GM23338 (cell line): ENCODE measurements around the gene MPV17. TPM values are rescaled to one million over a fixed set of nuclear protein-coding genes. Genes with fewer than 3 reads are reported as not detected.

Experiments
- ATAC-seq: fragments of 200-7000 bp; cut with Tn5 transposase; 3 replicates; pipeline ENCODE4 v1.9.1; 2020
- DNase-seq: peaks from one replicate; pipeline ENCODE4 v3.0.0-alpha.2; 2015; ENCODE audit warnings: low spot score
- H2AFZ ChIP-seq: fragments of 200-600 bp; sonication (generic); 2 replicates; pipeline ENCODE4 v1.8.0; 2016; ENCODE audit warnings: antibody characterized with exemption, mild to moderate bottlenecking, moderate library complexity
- H3F3A ChIP-seq: fragments of 200-600 bp; sonication (generic); replicated peaks from 2 replicates; pipeline ENCODE4 v1.8.0; 2017; ENCODE audit warnings: antibody characterized with exemption, mixed run types, low read depth
- H3K27ac ChIP-seq: fragments of 200-600 bp; sonication (generic); 2 replicates; pipeline ENCODE4 v1.6.1; 2016; ENCODE audit warnings: low read depth
- H3K27me3 ChIP-seq: fragments of 200-600 bp; sonication (generic); 2 replicates; pipeline ENCODE4 v1.8.0; 2016; ENCODE audit warnings: mild to moderate bottlenecking, mixed run types, moderate library complexity; ENCODE audit not compliant: insufficient read depth
- H3K36me3 ChIP-seq: fragments of 200-600 bp; sonication (generic); 2 replicates; pipeline ENCODE4 v1.8.0; 2016; ENCODE audit warnings: mild to moderate bottlenecking; ENCODE audit not compliant: insufficient read depth
- H3K4me1 ChIP-seq: fragments of 200-600 bp; sonication (generic); 2 replicates; pipeline ENCODE4 v1.8.0; 2016; ENCODE audit warnings: mild to moderate bottlenecking, moderate library complexity; ENCODE audit not compliant: insufficient read depth
- H3K4me2 ChIP-seq: fragments of 200-600 bp; sonication (generic); 2 replicates; pipeline ENCODE4 v1.7.1; 2017; ENCODE audit warnings: mixed run types
- H3K4me3 ChIP-seq: fragments of 200-600 bp; sonication (generic); 2 replicates; pipeline ENCODE4 v1.6.1; 2016; ENCODE audit warnings: mixed run types
- H3K79me2 ChIP-seq: fragments of 200-600 bp; sonication (generic); replicated peaks from 2 replicates; pipeline ENCODE4 v1.8.0; 2017; ENCODE audit warnings: mild to moderate bottlenecking; ENCODE audit not compliant: insufficient read depth
- H3K9me2 ChIP-seq: fragments of 200-600 bp; sonication (generic); 2 replicates; pipeline ENCODE4 v1.8.0; 2017; ENCODE audit not compliant: insufficient read depth
- H4K20me1 ChIP-seq: fragments of 200-600 bp; sonication (generic); replicated peaks from 2 replicates; pipeline ENCODE4 v1.8.0; 2017; ENCODE audit warnings: mild to moderate bottlenecking; ENCODE audit not compliant: insufficient read depth
- H3K27ac Mint-ChIP-seq: 2 replicates; pipeline ENCODE4 v1.8.0; 2020; ENCODE audit warnings: inconsistent platforms, mild to moderate bottlenecking, moderate library complexity, mixed read lengths
- H3K27me3 Mint-ChIP-seq: 3 replicates; pipeline ENCODE4 v1.8.0; 2022; ENCODE audit warnings: low read depth, mild to moderate bottlenecking, moderate library complexity, mixed read lengths, inconsistent platforms; ENCODE audit not compliant: insufficient read depth, poor library complexity
- H3K36me3 Mint-ChIP-seq: 3 replicates; pipeline ENCODE4 v1.8.0; 2021; ENCODE audit warnings: low read depth, mild to moderate bottlenecking, inconsistent platforms, moderate library complexity, mixed read lengths
- H3K4me1 Mint-ChIP-seq: 3 replicates; pipeline ENCODE4 v1.8.0; 2020; ENCODE audit warnings: mild to moderate bottlenecking, inconsistent platforms, mixed read lengths
- H3K4me3 Mint-ChIP-seq: 3 replicates; pipeline ENCODE4 v1.8.0; 2021; ENCODE audit warnings: moderate library complexity, mild to moderate bottlenecking, inconsistent platforms, mixed read lengths
- H3K9me3 Mint-ChIP-seq: 3 replicates; pipeline ENCODE4 v1.8.0; 2020; ENCODE audit warnings: moderate library complexity, mild to moderate bottlenecking, inconsistent platforms, mixed read lengths
- CTCF ChIP-seq, 2 experiments: fragments of 200-600 bp in 1 of 2; sonication (generic) in 1 of 2; conservative IDR thresholded peaks; 2 replicates each; pipeline versions ENCODE4 v1.5.1 to v1.6.1; 2016 to 2017; ENCODE audit warnings: antibody characterized with exemption in 2 of 2, low read depth in 2 of 2, mild to moderate bottlenecking in 2 of 2, moderate library complexity in 1 of 2
- EZH2 ChIP-seq: fragments of 200-600 bp; sonication (generic); IDR thresholded peaks from one replicate; pipeline ENCODE4 v1.8.0; 2017; ENCODE audit warnings: antibody characterized with exemption, mild to moderate bottlenecking, low read depth; ENCODE audit not compliant: unreplicated experiment
- EZH2phosphoT487 ChIP-seq: fragments of 200-600 bp; sonication (generic); IDR thresholded peaks from one replicate; pipeline ENCODE4 v1.8.1; 2018; ENCODE audit warnings: antibody characterized with exemption; ENCODE audit not compliant: unreplicated experiment
- REST ChIP-seq: IDR thresholded peaks from one replicate; pipeline ENCODE4 v1.6.1; 2018; ENCODE audit warnings: antibody characterized with exemption; ENCODE audit not compliant: unreplicated experiment
- STAT1 ChIP-seq: IDR thresholded peaks from one replicate; pipeline ENCODE4 v1.6.1; 2016; ENCODE audit warnings: antibody characterized with exemption; ENCODE audit not compliant: unreplicated experiment
- ZNF331 ChIP-seq: fragments of 250-450 bp; sonication (Bioruptor Pico); IDR thresholded peaks from 2 replicates; pipeline ENCODE4 v1.5.0; 2020; ENCODE audit warnings: low read depth, mild to moderate bottlenecking, moderate library complexity
- ZNF462 ChIP-seq: fragments of 250-450 bp; sonication (Bioruptor Pico); IDR thresholded peaks from 2 replicates; pipeline ENCODE4 v1.5.0; 2020; ENCODE audit warnings: mild to moderate bottlenecking, moderate library complexity
- polyA plus RNA-seq: library from polyadenylated mRNA; unstranded; fragments of >200 nt; fragmentation: Nextera tagmentation; extraction: Ambion mirVana; gene quantifications from 2 replicates; pipeline ENCODE4 v1.2.1, GENCODE V29; 2016
- total RNA-seq: library from RNA; depleted of rRNA; stranded (reverse); fragments of >200 nt; shearing (Covaris generic); gene quantifications from 2 replicates; pipeline ENCODE4 v1.2.3, GENCODE V29; 2014

MPV17 gene
- total and polyA plus RNA-seq, 2 experiments from 2014 or later: 52.5 to 94.2 TPM

- H3K36me3 Mint-ChIP-seq: no peaks in the 10 kb centered on the region; the same call in 2 of the 3 replicates
- no peaks in the 10 kb centered on the region for H3K27me3 Mint-ChIP-seq
- H3K27ac Mint-ChIP-seq: no peak overlapping the region
- no peak overlapping the region for H3K27ac ChIP-seq
- no peaks in the 10 kb centered on the region for H3F3A ChIP-seq
- no peaks in the 10 kb centered on the region for H3K36me3 ChIP-seq
- H3K4me3 ChIP-seq: no peak overlapping the region
- no peak overlapping the region for H3K4me3 Mint-ChIP-seq
- no peak overlapping the region for H3K4me2 ChIP-seq
- ATAC-seq: no peak
- no peaks in the 10 kb centered on the region for H3K79me2 ChIP-seq
- no peak overlapping the region for H2AFZ ChIP-seq
- no peak for TF ChIP-seq EZH2phosphoT487
- TF ChIP-seq REST: no peak
- TF ChIP-seq EZH2: no peak
- H4K20me1 ChIP-seq: no peaks in the 10 kb centered on the region
- no peaks in the 10 kb centered on the region for H3K9me2 ChIP-seq
- peaks cover 11% of the 10 kb centered on the region for H3K27me3 ChIP-seq
- H3K4me1 ChIP-seq: no peaks in the 10 kb centered on the region
- peaks cover 5% of the 10 kb centered on the region for H3K4me1 Mint-ChIP-seq
- DNase-seq: no peak
- 0 out of 3 replicates have a peak, but pooled peaks cover 3% of the 10 kb centered on the region for H3K9me3 Mint-ChIP-seq
Measured at GRCh38 chr2:27271631-27272340, 51.1 kb downstream of the MPV17 start.

GRCh38 chr2:27270670-27271069 lies 52.2 kb downstream of the MPV17 start:
- H3K27me3 Mint-ChIP-seq: no peaks in the 10 kb centered on the region
- Histone ChIP-seq H3K27ac (no peak overlapping the region), H3K4me1 (no peaks in the 10 kb centered on the region), H3K9me2 (no peaks in the 10 kb centered on the region), H3F3A (no peaks in the 10 kb centered on the region), H4K20me1 (no peaks in the 10 kb centered on the region), H3K4me2 (no peak overlapping the region), H3K79me2 (no peaks in the 10 kb centered on the region), H3K4me3 (no peak overlapping the region), H3K36me3 (no peaks in the 10 kb centered on the region), H2AFZ (no peak overlapping the region), H3K27me3 (peaks cover 22% of the 10 kb centered on the region)
- ATAC-seq (no peak), DNase-seq (no peak)
- H3K27ac Mint-ChIP-seq: no peak overlapping the region
- 0 out of 3 replicates have a peak, but pooled peaks cover 3% of the 10 kb centered on the region for H3K9me3 Mint-ChIP-seq
- H3K4me1 Mint-ChIP-seq: peaks cover 5% of the 10 kb centered on the region
- H3K36me3 Mint-ChIP-seq: no peaks in the 10 kb centered on the region; the same call in 2 of the 3 replicates
- no peak overlapping the region for H3K4me3 Mint-ChIP-seq
- TF ChIP-seq ZNF331 (CRISPR knock-in tag) (no peak), EZH2 (no peak), STAT1 (no peak), CTCF (conservative IDR thresholded peaks at IDR 0.05; ENCODE audit: low read depth in 2 of 2) (no peak), ZNF462 (CRISPR knock-in tag) (no peak), EZH2phosphoT487 (no peak)
